Measurements from ENCODE around the gene ZNF836.

GRCh38 chr19:52114691-52115090, 56.7 kb downstream of the ZNF836 start:
- TF ChIP-seq POLR2A (IDR thresholded peaks at IDR 0.05) = no peak
- TF ChIP-seq, protein P1, sequence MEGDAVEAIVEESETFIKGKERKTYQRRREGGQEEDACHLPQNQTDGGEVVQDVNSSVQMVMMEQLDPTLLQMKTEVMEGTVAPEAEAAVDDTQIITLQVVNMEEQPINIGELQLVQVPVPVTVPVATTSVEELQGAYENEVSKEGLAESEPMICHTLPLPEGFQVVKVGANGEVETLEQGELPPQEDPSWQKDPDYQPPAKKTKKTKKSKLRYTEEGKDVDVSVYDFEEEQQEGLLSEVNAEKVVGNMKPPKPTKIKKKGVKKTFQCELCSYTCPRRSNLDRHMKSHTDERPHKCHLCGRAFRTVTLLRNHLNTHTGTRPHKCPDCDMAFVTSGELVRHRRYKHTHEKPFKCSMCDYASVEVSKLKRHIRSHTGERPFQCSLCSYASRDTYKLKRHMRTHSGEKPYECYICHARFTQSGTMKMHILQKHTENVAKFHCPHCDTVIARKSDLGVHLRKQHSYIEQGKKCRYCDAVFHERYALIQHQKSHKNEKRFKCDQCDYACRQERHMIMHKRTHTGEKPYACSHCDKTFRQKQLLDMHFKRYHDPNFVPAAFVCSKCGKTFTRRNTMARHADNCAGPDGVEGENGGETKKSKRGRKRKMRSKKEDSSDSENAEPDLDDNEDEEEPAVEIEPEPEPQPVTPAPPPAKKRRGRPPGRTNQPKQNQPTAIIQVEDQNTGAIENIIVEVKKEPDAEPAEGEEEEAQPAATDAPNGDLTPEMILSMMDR (IDR thresholded peaks at IDR 0.05) = no peak
- no peak for TF ChIP-seq EP300 (IDR thresholded peaks at IDR 0.05)
